AG04450 (cell line): ENCODE data around the gene MARS1. TPM values are rescaled to one million over a fixed set of nuclear protein-coding genes. Genes with fewer than 3 reads are reported as not detected.

Source experiments
- CTCF ChIA-PET: fragments of 300-600, 350-600 bp; formaldehyde crosslinking; extraction: SDS; loops from one replicate; lab custom pipeline; 2022; ENCODE audit warnings: antibody characterized with exemption, inconsistent platforms; lab: Charles Lee
- POLR2A ChIA-PET: fragments of 350-600 bp; formaldehyde crosslinking; extraction: SDS; loops from one replicate; lab custom pipeline; 2021; ENCODE audit warnings: antibody characterized with exemption, inconsistent platforms; lab: Yijun Ruan, JAX
- DNase-seq: peaks from one replicate; pipeline ENCODE4 v3.0.0-alpha.2; 2011; ENCODE audit warnings: low read depth, low spot score
- H3K27ac ChIP-seq: one replicate; pipeline ENCODE4 v1.5.1; 2012; ENCODE audit warnings: low read depth, low read length, control low read depth
- H3K27me3 ChIP-seq: one replicate; pipeline ENCODE4 v1.6.0; 2012; ENCODE audit warnings: low read length; ENCODE audit not compliant: control insufficient read depth, insufficient read depth
- H3K4me3 ChIP-seq: 2 replicates; pipeline ENCODE4 v1.5.1; 2011; ENCODE audit warnings: mild to moderate bottlenecking, low read depth, low read length, control low read depth
- H3K9me3 ChIP-seq: 2 replicates; pipeline ENCODE4 v1.5.1; 2012; ENCODE audit warnings: low read length; ENCODE audit not compliant: control insufficient read depth, insufficient read depth
- polyA plus RNA-seq: library from polyadenylated mRNA; depleted of rRNA; stranded (reverse); fragments of >200 nt; gene quantifications from 2 replicates; pipeline ENCODE4 v1.2.3, GENCODE V29; 2011
- TF ChIP-seq, protein P1 (sequence below): IDR thresholded peaks from 2 replicates; pipeline ENCODE4 v1.5.1; 2011; ENCODE audit warnings: low read depth, low read length, control low read depth, inconsistent platforms

The MARS1 gene
- polyA plus RNA-seq, 1 experiment, result 236 TPM

DNA sequence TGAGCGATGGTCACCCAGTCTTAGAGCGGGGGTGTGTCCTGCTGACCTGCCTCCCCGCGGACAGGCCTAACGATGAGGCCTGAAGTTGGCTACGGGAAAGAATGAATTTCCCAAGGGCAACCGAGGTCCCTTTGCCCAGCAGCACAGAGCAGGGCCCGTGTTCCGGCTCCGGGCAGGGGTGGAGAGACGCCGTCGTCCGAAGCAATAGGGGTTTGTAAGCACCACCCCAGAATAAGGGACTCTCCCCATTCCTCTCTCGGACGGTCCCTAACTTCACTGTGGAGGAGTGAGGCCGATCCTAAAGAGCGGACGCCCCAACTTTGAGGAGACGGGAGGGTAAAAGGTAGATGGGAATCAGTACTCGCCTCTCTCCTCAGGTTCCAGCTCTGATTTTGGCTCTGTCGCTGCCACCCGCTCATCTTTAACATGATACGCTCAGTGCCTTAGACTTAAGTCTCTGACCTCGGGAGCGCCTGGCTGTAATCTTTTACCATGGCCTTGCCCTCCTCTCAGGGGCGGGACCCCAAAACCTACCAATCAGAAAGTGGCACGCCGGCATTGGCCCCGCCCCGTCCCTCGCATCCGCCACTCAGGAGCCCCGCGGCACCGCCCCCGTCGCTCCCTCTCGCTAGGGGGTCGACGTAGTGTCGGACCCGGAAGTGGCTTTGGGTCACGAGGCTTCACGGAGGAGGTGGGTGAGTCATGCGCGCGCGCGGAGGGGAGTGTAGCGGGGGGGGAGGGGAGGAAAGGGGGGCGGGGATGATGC is 32.4 kb downstream of the MARS1 start, which contains the start of gene DDIT3:
DDIT3 (minus strand) TSS at position 462 of the 766 bp plus-strand sequence. CDS start 3,108 bp downstream, outside the sequence.
- Histone ChIP-seq H3K9me3 (peaks cover 5% of the 10 kb centered on the region; the same call in 1 of the 2 replicates), H3K27ac (peak within 1 kb of the TSS; percentile 98), H3K27me3 (no peaks in the 10 kb centered on the region), H3K4me3 (peak within 1 kb of the TSS; percentile 100)
- ChIA-PET POLR2A (interaction anchor here (0.6 to 1.5 kb wide), 8 partner anchors 17 to 1357 kb away, joined by 3 to 10 read pairs (median 4); partner anchors contain the start of genes ARHGEF25 and DCTN2), CTCF (interaction anchor here (1.1 kb wide), 1 partner anchor 62 kb away, joined by 5 read pairs; no protein-coding TSS in a partner anchor)
- peak; percentile 98 for DNase-seq
- TF ChIP-seq, protein P1, sequence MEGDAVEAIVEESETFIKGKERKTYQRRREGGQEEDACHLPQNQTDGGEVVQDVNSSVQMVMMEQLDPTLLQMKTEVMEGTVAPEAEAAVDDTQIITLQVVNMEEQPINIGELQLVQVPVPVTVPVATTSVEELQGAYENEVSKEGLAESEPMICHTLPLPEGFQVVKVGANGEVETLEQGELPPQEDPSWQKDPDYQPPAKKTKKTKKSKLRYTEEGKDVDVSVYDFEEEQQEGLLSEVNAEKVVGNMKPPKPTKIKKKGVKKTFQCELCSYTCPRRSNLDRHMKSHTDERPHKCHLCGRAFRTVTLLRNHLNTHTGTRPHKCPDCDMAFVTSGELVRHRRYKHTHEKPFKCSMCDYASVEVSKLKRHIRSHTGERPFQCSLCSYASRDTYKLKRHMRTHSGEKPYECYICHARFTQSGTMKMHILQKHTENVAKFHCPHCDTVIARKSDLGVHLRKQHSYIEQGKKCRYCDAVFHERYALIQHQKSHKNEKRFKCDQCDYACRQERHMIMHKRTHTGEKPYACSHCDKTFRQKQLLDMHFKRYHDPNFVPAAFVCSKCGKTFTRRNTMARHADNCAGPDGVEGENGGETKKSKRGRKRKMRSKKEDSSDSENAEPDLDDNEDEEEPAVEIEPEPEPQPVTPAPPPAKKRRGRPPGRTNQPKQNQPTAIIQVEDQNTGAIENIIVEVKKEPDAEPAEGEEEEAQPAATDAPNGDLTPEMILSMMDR, result no peak

DNA sequence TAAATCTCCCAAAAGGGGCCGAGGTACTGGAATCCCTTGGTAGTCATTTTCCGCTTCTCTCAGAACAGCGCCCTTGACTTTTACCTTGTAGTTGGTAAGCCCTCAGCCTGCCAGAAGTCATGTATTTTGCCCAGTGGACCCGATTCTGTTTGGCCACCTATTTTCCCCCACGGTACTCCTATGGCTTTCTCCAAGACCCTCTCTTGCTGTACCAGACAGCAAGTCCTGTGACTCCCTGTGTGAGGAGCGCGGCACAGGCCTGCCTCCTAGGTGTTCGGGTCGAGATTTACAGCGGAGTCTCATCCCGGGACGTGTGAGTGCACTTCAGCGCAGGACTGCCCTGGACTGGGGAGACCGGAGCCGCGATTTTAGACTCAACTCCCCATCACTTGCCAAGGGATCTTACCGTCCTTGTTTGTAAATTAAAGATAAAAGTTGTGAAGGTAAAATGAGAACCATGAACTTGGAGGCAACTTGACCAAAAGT is 33.7 kb downstream of the MARS1 start:
- DNase-seq, result no peak
- Histone ChIP-seq H3K4me3 (peak overlapping the region; percentile 13; the same call in 1 of the 2 replicates), H3K27me3 (no peaks in the 10 kb centered on the region), H3K9me3 (peaks cover 5% of the 10 kb centered on the region; the same call in 1 of the 2 replicates), H3K27ac (peak overlapping the region; percentile 98)
- TF ChIP-seq, protein P1, result no peak
- CTCF ChIA-PET, result interaction anchor here (0.7 kb wide), 1 partner anchor 80 kb away, joined by 6 read pairs; no protein-coding TSS in a partner anchor
- POLR2A ChIA-PET, result no interaction called here

DNA sequence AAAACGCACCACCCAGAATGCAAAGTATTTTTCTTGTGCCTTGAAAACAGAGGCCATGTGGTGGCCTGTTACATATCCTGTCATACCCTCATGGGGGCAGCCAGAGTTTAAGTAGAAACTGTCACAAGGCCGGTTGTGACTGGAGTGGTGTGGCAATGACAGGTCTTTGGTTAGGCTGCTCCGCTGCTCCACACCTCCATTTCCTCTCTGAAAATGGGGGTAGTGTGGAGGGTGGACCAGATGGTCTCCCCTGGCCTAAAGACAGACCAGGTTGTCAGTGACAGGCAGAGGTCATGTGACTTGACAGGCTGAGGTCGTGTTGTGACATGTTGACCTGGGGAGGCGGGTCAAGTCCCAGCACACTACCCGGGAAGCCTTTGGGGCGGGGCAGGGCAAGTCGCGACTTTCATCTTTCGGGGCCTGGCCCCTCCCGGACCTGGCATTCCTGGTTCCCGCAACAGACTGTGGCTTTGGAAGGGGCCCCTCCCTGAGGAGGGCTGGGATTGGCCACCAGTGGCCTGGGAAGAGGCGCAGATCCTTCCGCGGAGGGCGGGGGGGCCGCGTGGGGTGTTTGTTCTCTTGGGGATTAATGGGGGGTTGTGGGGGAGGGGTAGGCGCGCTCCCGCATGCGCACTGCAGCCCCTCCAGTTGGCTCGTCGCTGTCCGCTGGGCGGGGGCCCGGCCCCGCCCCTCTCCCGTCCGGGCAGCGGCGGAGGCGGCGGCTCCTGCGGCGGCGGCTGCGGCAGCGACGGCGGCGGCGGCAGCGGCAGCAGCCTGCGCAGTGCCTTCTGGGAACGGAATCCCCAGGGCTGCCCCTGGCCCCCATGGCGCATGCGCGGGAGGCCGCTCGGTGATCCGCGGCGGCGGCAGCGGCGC is 34.4 kb downstream of the MARS1 start, which contains the start of gene MBD6:
MBD6 (plus strand) TSS at position 814 of the 876 bp plus-strand sequence. CDS start 1,480 bp downstream, outside the sequence.
- peak within 1 kb of the TSS; percentile 93 for H3K4me3 ChIP-seq

GRCh38 chr12:57522887-57523705 is 35.2 kb downstream of the MARS1 start:
- ChIA-PET CTCF (no interaction called here), POLR2A (interaction anchor here (1.2 to 1.4 kb wide), 2 partner anchors 9 to 11 kb away, joined by 3 to 8 read pairs; no protein-coding TSS in a partner anchor)
- Histone ChIP-seq H3K9me3 (peaks cover 5% of the 10 kb centered on the region; the same call in 1 of the 2 replicates), H3K27me3 (no peaks in the 10 kb centered on the region), H3K4me3 (peak overlapping the region; percentile 93), H3K27ac (peak overlapping the region; percentile 78)
- TF ChIP-seq, protein P1, result no peak
- DNase-seq, result no peak

More for the DNA sequence above, 34.4 kb downstream of the MARS1 start, which contains the start of gene MBD6:
- peak; percentile 89 for DNase-seq
- TF ChIP-seq, protein P1, result no peak
- peak within 1 kb of the TSS; percentile 98 for H3K27ac ChIP-seq
- H3K9me3 ChIP-seq, result peaks cover 5% of the 10 kb centered on the region; the same call in 1 of the 2 replicates
- ChIA-PET POLR2A (no interaction called here), CTCF (no interaction called here)
- no peaks in the 10 kb centered on the region for H3K27me3 ChIP-seq
